K562 (cell line): ENCODE results near the gene RBM7. TPM values are rescaled to one million over a fixed set of nuclear protein-coding genes. Genes with fewer than 3 reads are reported as not detected.
A peak's percentile ranks its signal among the peaks of the same experiment; 100 is the strongest.

Source experiments
- ATAC-seq: fragments of 200-7000 bp; cut with Tn5 transposase; 3 replicates; pipeline ENCODE4 v1.9.1; 2020; ENCODE audit warnings: moderate library complexity
- BruUV-seq: library from RNA; stranded (reverse); fragments of 400-500 nt; replicated peaks from 2 replicates; lab custom pipeline; 2021; lab: Mats Ljungman, UMichigan
- CTCF ChIA-PET: fragments of 300-600 bp; formaldehyde crosslinking; extraction: SDS; loops from one replicate; lab custom pipeline; 2021; ENCODE audit warnings: low intra/inter-chr PET ratio; lab: Yijun Ruan, JAX
- POLR2A ChIA-PET: fragments of 300-600, 350-650 bp; sonication (Branson Sonifier 250); formaldehyde crosslinking; extraction: SDS; loops from one replicate; lab custom pipeline; 2021; ENCODE audit warnings: antibody characterized with exemption, inconsistent platforms; lab: Yijun Ruan, JAX
- DNase-seq, 4 experiments: peaks; one replicate each; pipeline versions ENCODE4 v3.0.0 to v3.0.0-alpha.2; 2011 to 2018; ENCODE audit warnings: low spot score in 3 of 4, mixed read lengths in 3 of 4; ENCODE audit errors: extremely low read depth in 1 of 4
- FAIRE-seq: peaks from 2 replicates; lab custom pipeline; 2011; peaks lifted over from hg19 to GRCh38; lab: Jason Lieb, UNC
- H2AFZ ChIP-seq: 2 replicates; pipeline ENCODE4 v1.6.0; 2011; ENCODE audit warnings: low read depth, low read length, control low read depth, inconsistent platforms
- H3K27ac ChIP-seq: fragments of 200-600 bp; 3 replicates; pipeline ENCODE4 v1.8.0; 2011; ENCODE audit warnings: low read depth, mild to moderate bottlenecking, control low read depth, inconsistent platforms, low read length, moderate library complexity, mixed read lengths; ENCODE audit errors: extremely low read depth
- H3K27me3 ChIP-seq, 2 experiments: fragments of 300-600 bp in 1 of 2; 2 replicates in 1 of 2; 3 replicates in 1 of 2; pipeline versions ENCODE4 v1.6.0 to v1.8.0; 2011; ENCODE audit warnings: inconsistent platforms in 2 of 2, low read length in 2 of 2, mild to moderate bottlenecking in 1 of 2, mixed read lengths in 1 of 2, moderate library complexity in 1 of 2; ENCODE audit not compliant: control insufficient read depth in 2 of 2, insufficient read depth in 2 of 2
- H3K36me3 ChIP-seq: fragments of 300-600 bp; 3 replicates; pipeline ENCODE4 v1.8.0; 2011; ENCODE audit warnings: mild to moderate bottlenecking, low read length, inconsistent platforms; ENCODE audit not compliant: control insufficient read depth, insufficient read depth
- H3K4me1 ChIP-seq, 2 experiments: fragments of 200-600 bp in 1 of 2; replicated peaks in 1 of 2; 2 replicates in 1 of 2; 3 replicates in 1 of 2; pipeline versions ENCODE4 v1.5.1 to v1.8.0; 2011; ENCODE audit warnings: inconsistent platforms in 2 of 2, low read length in 2 of 2, mild to moderate bottlenecking in 1 of 2, mixed read lengths in 1 of 2, moderate library complexity in 1 of 2; ENCODE audit not compliant: control insufficient read depth in 2 of 2, insufficient read depth in 2 of 2
- H3K4me2 ChIP-seq: 2 replicates; pipeline ENCODE4 v1.6.1; 2011; ENCODE audit warnings: low read length, control low read depth, inconsistent platforms, mixed read lengths; ENCODE audit not compliant: insufficient read depth
- H3K4me3 ChIP-seq: fragments of 200-600 bp; sonication (generic), shearing (Covaris generic); 2 replicates; pipeline ENCODE4 v1.5.1; 2016; ENCODE audit warnings: control low read depth, inconsistent platforms
- H3K79me2 ChIP-seq: fragments of 200-600 bp; 3 replicates; pipeline ENCODE4 v1.8.0; 2011; ENCODE audit warnings: low read length, inconsistent platforms; ENCODE audit not compliant: control insufficient read depth, insufficient read depth
- H3K9ac ChIP-seq, 2 experiments: 2 replicates each; pipeline versions ENCODE4 v1.6.0 to v1.6.1; 2011; ENCODE audit warnings: low read depth in 2 of 2, low read length in 2 of 2, control low read depth in 1 of 2, inconsistent platforms in 1 of 2, mild to moderate bottlenecking in 1 of 2, mixed read lengths in 1 of 2; ENCODE audit not compliant: insufficient read depth in 1 of 2
- H3K9me1 ChIP-seq: one replicate; pipeline ENCODE4 v1.6.0; 2011; ENCODE audit warnings: inconsistent platforms, mild to moderate bottlenecking, low read length, moderate library complexity; ENCODE audit not compliant: control insufficient read depth, insufficient read depth
- H3K9me3 ChIP-seq: replicated peaks from 2 replicates; pipeline ENCODE4 v1.5.1; 2011; ENCODE audit warnings: low read depth, low read length, inconsistent platforms; ENCODE audit not compliant: control insufficient read depth, insufficient read depth
- H4K20me1 ChIP-seq: replicated peaks from 2 replicates; pipeline ENCODE4 v1.6.1; 2011; ENCODE audit warnings: low read length, inconsistent platforms, mixed read lengths; ENCODE audit not compliant: control insufficient read depth, insufficient read depth
- FOSL1 ChIP-seq: fragments of 200-800 bp; sonication (Bioruptor generic); conservative IDR thresholded peaks from 2 replicates; pipeline ENCODE4 v1.6.1; 2016; ENCODE audit warnings: missing genetic modification characterization, missing compliant biosample characterization
- IRF2 ChIP-seq: sonication (generic); formaldehyde crosslinking; IDR thresholded peaks from 2 replicates; pipeline ENCODE4 v1.8.1; 2022; ENCODE audit warnings: mild to moderate bottlenecking, missing genetic modification reagents
- MBD2 ChIP-seq: sonication (generic); IDR thresholded peaks from 2 replicates; pipeline ENCODE4 v1.6.1; 2016; ENCODE audit warnings: low read depth, borderline replicate concordance
- MCM3 ChIP-seq: fragments of 450-650 bp; IDR thresholded peaks from 2 replicates; pipeline ENCODE4 v1.6.1; 2016
- NFIC ChIP-seq: fragments of 450-650 bp; IDR thresholded peaks from 2 replicates; pipeline ENCODE4 v1.6.1; 2017; ENCODE audit warnings: mild to moderate bottlenecking, inconsistent platforms
- NFIX ChIP-seq: fragments of 250-450 bp; sonication (Bioruptor Pico); IDR thresholded peaks from 2 replicates; pipeline ENCODE4 v1.4.0; 2020; ENCODE audit warnings: low read depth, mild to moderate bottlenecking, moderate library complexity
- PHF21A ChIP-seq: fragments of 450-650 bp; IDR thresholded peaks from 2 replicates; pipeline ENCODE4 v1.6.1; 2017; ENCODE audit warnings: low read depth, borderline replicate concordance
- PRMT5 ChIP-seq: sonication (generic); formaldehyde crosslinking; IDR thresholded peaks from 2 replicates; pipeline ENCODE4 v1.5.0; 2020; ENCODE audit warnings: missing genetic modification reagents
- RBBP5 ChIP-seq: fragments of 200-600 bp; sonication (generic); IDR thresholded peaks from 2 replicates; pipeline ENCODE4 v1.6.1; 2012; ENCODE audit warnings: borderline replicate concordance, mild to moderate bottlenecking, low read length, control low read depth, inconsistent platforms; ENCODE audit not compliant: insufficient read depth, poor library complexity, severe bottlenecking
- TBL1XR1 ChIP-seq, 2 experiments: IDR thresholded peaks; 2 replicates each; pipeline ENCODE4 v1.6.1; 2012; ENCODE audit warnings: improper control_type of control experiment in 2 of 2, low read length in 2 of 2, mild to moderate bottlenecking in 1 of 2
- ZNF212 ChIP-seq: fragments of 450-650 bp; formaldehyde crosslinking; IDR thresholded peaks from 2 replicates; pipeline ENCODE4 v1.4.0; 2020; ENCODE audit warnings: mild to moderate bottlenecking
- WGBS: fragments of 100-300 bp; shearing (Covaris generic); methylation state at CpG from one replicate; pipeline ENCODE4 v1.1.6; 2016; ENCODE audit warnings: low coverage, mixed read lengths; ENCODE audit not compliant: insufficient coverage; ENCODE audit errors: missing lambda C conversion rate; 5-methylcytosine and 5-hydroxymethylcytosine counted together
- in situ Hi-C: fragments of 300-500 bp; cut with MboI; formaldehyde crosslinking; loops from 4 replicates; pipeline ENCODE4 v1.15.0; 2018; ENCODE audit warnings: inconsistent platforms, mixed read lengths
- intact Hi-C: fragments of 100-400 bp; cut with micrococcal nuclease; formaldehyde crosslinking; loops from 2 replicates; pipeline ENCODE4 v1.14.2; 2022
- polyA plus RNA-seq, 8 experiments: library from polyadenylated mRNA; depleted of rRNA in 4 of 8; stranded (reverse) in 5 of 8; unstranded in 3 of 8; fragments of >200 nt; fragmentation: Nextera tagmentation in 2 of 8; fragmentation: Illumina TruSeq in 1 of 8; extraction: Ambion mirVana in 2 of 8; extraction: Trizol in 1 of 8; gene quantifications; 2 replicates each; pipeline versions ENCODE4 v1.2.1 to v1.2.3, GENCODE V29; 2011 to 2014; ENCODE audit warnings: inconsistent platforms in 1 of 8, missing spikeins in 1 of 8
- total RNA-seq, 7 experiments: library from RNA; depleted of rRNA in 6 of 7; stranded (reverse); fragments of >200 nt in 6 of 7; fragmentation: Illumina TruSeq in 2 of 7; extraction: Trizol in 2 of 7; gene quantifications; 2 replicates each; pipeline versions ENCODE4 v1.2.1 to v1.2.3, GENCODE V29; 2011 to 2021; ENCODE audit warnings: low replicate concordance in 1 of 7
- TF ChIP-seq, protein P1 (sequence below): fragments of 250-450 bp; sonication (Bioruptor Pico); IDR thresholded peaks from 2 replicates; pipeline ENCODE4 v1.8.0; 2021; ENCODE audit warnings: borderline replicate concordance, mild to moderate bottlenecking, moderate library complexity; ENCODE audit not compliant: poor library complexity, severe bottlenecking

The RBM7 gene
- total and polyA plus RNA-seq, 9 of the 15 experiments (the other 6 are each of a cell fraction or from before 2014, with no cell fraction given), result 26.0 to 76.8 (median 49.6) TPM

DNA sequence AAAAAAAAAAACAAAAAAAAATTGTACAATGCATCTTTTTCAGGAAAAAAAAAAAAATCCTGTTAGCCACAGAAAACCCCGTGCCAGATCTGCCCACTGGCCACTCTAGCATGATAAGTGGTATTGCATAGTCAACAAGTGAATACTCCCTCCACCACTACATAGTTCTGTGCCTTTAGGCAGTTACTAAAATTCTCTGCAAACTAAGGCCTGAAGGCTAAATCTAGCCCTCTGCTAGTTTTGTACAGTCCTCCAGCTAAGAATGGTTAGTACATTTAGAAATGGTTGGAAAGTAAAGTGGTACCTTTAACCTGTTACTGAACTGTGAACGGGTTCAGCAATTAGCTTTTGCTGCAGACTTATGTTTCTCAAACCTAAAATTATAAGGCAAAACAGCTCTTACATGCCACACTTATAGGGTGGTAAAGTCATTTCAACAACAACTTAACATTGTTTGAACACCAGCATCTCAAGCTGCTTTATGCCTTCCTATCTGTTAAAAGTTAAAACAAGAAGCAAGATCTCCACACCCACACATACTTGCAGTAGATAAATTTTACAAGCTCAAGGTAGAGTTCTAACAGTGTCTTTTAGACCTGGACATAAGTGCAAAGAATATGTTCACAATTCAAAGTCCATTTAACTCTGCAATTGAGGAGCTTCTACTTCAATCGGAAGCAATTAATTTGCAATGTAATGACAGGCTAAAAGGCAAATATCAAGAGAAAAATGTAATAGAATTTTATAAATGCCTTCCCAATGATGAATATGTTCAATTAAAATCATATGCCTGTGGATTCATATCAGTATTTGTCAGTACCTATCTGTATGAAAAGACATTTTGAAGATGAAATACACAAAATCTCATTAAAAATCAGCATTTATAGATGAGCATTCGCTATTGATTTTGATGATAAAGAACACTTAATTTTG lies 7.5 kb upstream of the RBM7 start:
- in situ Hi-C loops, result no loop called here
- peak; percentile 19; the same call in 2 of the 3 replicates for ATAC-seq
- peaks cover 3% of the 10 kb centered on the region for H3K79me2 ChIP-seq
- no peak for TF ChIP-seq MCM3
- TF ChIP-seq NFIX (CRISPR knock-in tag), result no peak
- TF ChIP-seq, protein P1, sequence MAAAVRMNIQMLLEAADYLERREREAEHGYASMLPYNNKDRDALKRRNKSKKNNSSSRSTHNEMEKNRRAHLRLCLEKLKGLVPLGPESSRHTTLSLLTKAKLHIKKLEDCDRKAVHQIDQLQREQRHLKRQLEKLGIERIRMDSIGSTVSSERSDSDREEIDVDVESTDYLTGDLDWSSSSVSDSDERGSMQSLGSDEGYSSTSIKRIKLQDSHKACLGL (CRISPR knock-in tag), result no peak
- TF ChIP-seq ZNF212, result no peak
- TF ChIP-seq PRMT5 (CRISPR knock-in tag), result no peak
- no peak for TF ChIP-seq MBD2
- no peak for TF ChIP-seq TBL1XR1 (IDR thresholded peaks at IDR 0.05; ENCODE audit: low read length in 2 of 2)
- TF ChIP-seq FOSL1 (tag), result no peak
- no peak for TF ChIP-seq IRF2 (CRISPR knock-in tag)
- TF ChIP-seq NFIC, result no peak
- TF ChIP-seq PHF21A, result no peak
- TF ChIP-seq RBBP5, result no peak
- no peak for DNase-seq
- H3K4me1 ChIP-seq, result peaks cover 0 to 22% of the 10 kb centered on the region in 2 experiments; a peak in 4 of 5 replicates
- no peaks in the 10 kb centered on the region for H3K27me3 ChIP-seq
- WGBS, result 33% methylated on average over 4 of the region's 4 CpGs
- FAIRE-seq, result no peak
- no peaks in the 10 kb centered on the region for H3K36me3 ChIP-seq
- CTCF ChIA-PET, result no interaction called here
- no peak overlapping the region for H3K4me3 ChIP-seq
- intact Hi-C loops, result no loop called here
- no peak overlapping the region for H3K4me2 ChIP-seq
- BruUV-seq, result no TSS peak
- no peak overlapping the region for H3K27ac ChIP-seq
- no peak overlapping the region for H3K9ac ChIP-seq
- POLR2A ChIA-PET, result interaction anchor here (0.7 to 0.9 kb wide), 2 partner anchors 9 to 90 kb away, joined by 3 read pairs; no protein-coding TSS in a partner anchor
- H3K9me1 ChIP-seq, result no peaks in the 10 kb centered on the region
- no peaks in the 10 kb centered on the region for H3K9me3 ChIP-seq
- 0 out of 2 replicates have a peak overlapping the region, but pooled peaks have one; percentile 2 for H2AFZ ChIP-seq
- no peaks in the 10 kb centered on the region for H4K20me1 ChIP-seq
